HepG2 (cell line): ENCODE measurements around the gene ZSCAN1. TPM values are rescaled to one million over a fixed set of nuclear protein-coding genes. Genes with fewer than 3 reads are reported as not detected.
A peak's percentile ranks its signal among the peaks of the same experiment; 100 is the strongest.

ENCODE experiments used
- ARID2 ChIP-seq: sonication (generic); formaldehyde crosslinking; IDR thresholded peaks from 2 replicates; pipeline ENCODE4 v1.8.1; 2022; ENCODE audit warnings: mild to moderate bottlenecking, missing genetic modification reagents, borderline replicate concordance
- CBFB ChIP-seq: sonication (generic); formaldehyde crosslinking; IDR thresholded peaks from 2 replicates; pipeline ENCODE4 v1.4.0; 2020; ENCODE audit warnings: missing genetic modification reagents
- GABPB1 ChIP-seq: IDR thresholded peaks from 2 replicates; pipeline ENCODE4 v1.6.1; 2016; ENCODE audit warnings: mild to moderate bottlenecking, missing genetic modification reagents, moderate library complexity, missing compliant biosample characterization
- HIVEP1 ChIP-seq: sonication (generic); formaldehyde crosslinking; IDR thresholded peaks from 2 replicates; pipeline ENCODE4 v1.4.0; 2020; ENCODE audit warnings: mild to moderate bottlenecking, missing genetic modification reagents
- HOXA3 ChIP-seq: sonication (generic); formaldehyde crosslinking; IDR thresholded peaks from 2 replicates; pipeline ENCODE4 v1.5.0; 2020; ENCODE audit warnings: missing genetic modification reagents
- ISX ChIP-seq: sonication (generic); formaldehyde crosslinking; conservative IDR thresholded peaks from 2 replicates; pipeline ENCODE4 v1.5.0; 2020; ENCODE audit warnings: missing genetic modification reagents
- PLRG1 ChIP-seq: fragments of 450-650 bp; conservative IDR thresholded peaks from 2 replicates; pipeline ENCODE4 v1.6.1; 2016
- RXRB ChIP-seq: IDR thresholded peaks from 2 replicates; pipeline ENCODE4 v1.6.1; 2016; ENCODE audit warnings: borderline replicate concordance, missing genetic modification reagents, missing compliant biosample characterization
- SIN3B ChIP-seq: fragments of 150-350 bp; IDR thresholded peaks from 2 replicates; pipeline ENCODE4 v1.6.1; 2014; ENCODE audit warnings: low read length
- ZNF224 ChIP-seq: sonication (generic); formaldehyde crosslinking; IDR thresholded peaks from 2 replicates; pipeline ENCODE4 v1.5.0; 2020; ENCODE audit warnings: mild to moderate bottlenecking, missing genetic modification reagents
- ZNF292 ChIP-seq: sonication (generic); formaldehyde crosslinking; IDR thresholded peaks from 2 replicates; pipeline ENCODE4 v1.8.1; 2022; ENCODE audit warnings: mild to moderate bottlenecking, low read depth, missing genetic modification reagents, borderline replicate concordance
- ZNF513 ChIP-seq: sonication (generic); formaldehyde crosslinking; conservative IDR thresholded peaks from 2 replicates; pipeline ENCODE4 v1.5.0; 2020; ENCODE audit warnings: missing genetic modification reagents
- ZNF850 ChIP-seq: sonication (generic); formaldehyde crosslinking; conservative IDR thresholded peaks from 2 replicates; pipeline ENCODE4 v1.9.0; 2021; ENCODE audit warnings: mild to moderate bottlenecking, missing genetic modification reagents
- ZSCAN20 ChIP-seq: sonication (generic); formaldehyde crosslinking; IDR thresholded peaks from 2 replicates; pipeline ENCODE4 v1.4.0; 2020; ENCODE audit warnings: missing genetic modification reagents, mild to moderate bottlenecking, borderline replicate concordance
- ZSCAN31 ChIP-seq: sonication (generic); formaldehyde crosslinking; IDR thresholded peaks from 2 replicates; pipeline ENCODE4 v1.5.0; 2020; ENCODE audit warnings: low read depth, mild to moderate bottlenecking, missing genetic modification reagents
- polyA plus RNA-seq, 8 experiments: library from polyadenylated mRNA; depleted of rRNA in 3 of 8; stranded (reverse) in 7 of 8; unstranded in 1 of 8; fragments of >200 nt; fragmentation: Illumina TruSeq in 4 of 8; extraction: Trizol in 4 of 8; gene quantifications; 2 replicates each; pipeline versions ENCODE4 v1.2.1 to v1.2.3, GENCODE V29; 2011 to 2016; ENCODE audit warnings: low read depth in 4 of 8, missing spikeins in 1 of 8, mixed read lengths in 1 of 8; ENCODE audit not compliant: insufficient read depth in 1 of 8
- total RNA-seq, 5 experiments: library from RNA; depleted of rRNA; stranded (reverse); fragments of >200 nt; fragmentation: Illumina TruSeq; extraction: Trizol; gene quantifications; 2 replicates each; pipeline ENCODE4 v1.2.3, GENCODE V29; 2016; ENCODE audit warnings: low read depth in 1 of 5
- TF ChIP-seq, protein P1 (sequence below): sonication (generic); formaldehyde crosslinking; IDR thresholded peaks from 2 replicates; pipeline ENCODE4 v1.5.1; 2020; ENCODE audit warnings: mild to moderate bottlenecking, missing genetic modification reagents, borderline replicate concordance
- TF ChIP-seq, protein P2 (sequence below): sonication (generic); formaldehyde crosslinking; IDR thresholded peaks from 2 replicates; pipeline ENCODE4 v1.4.0; 2020; ENCODE audit warnings: mild to moderate bottlenecking, low read depth, missing genetic modification reagents
- TF ChIP-seq, protein P3 (sequence below), 2 experiments: fragments of 450-650 bp in 1 of 2; sonication (generic) in 1 of 2; formaldehyde crosslinking; IDR thresholded peaks; 2 replicates each; pipeline versions ENCODE4 v1.5.0 to v1.8.0; 2020 to 2022; ENCODE audit warnings: mild to moderate bottlenecking in 1 of 2, missing genetic modification reagents in 1 of 2

The ZSCAN1 gene
- total and polyA plus RNA-seq, 2 of the 13 experiments (the other 11 are each of a cell fraction or from before 2014, with no cell fraction given), result not detected

GRCh38 chr19:58038688-58039204, 4.9 kb downstream of the ZSCAN1 start (continued):
- TF ChIP-seq, protein P1, sequence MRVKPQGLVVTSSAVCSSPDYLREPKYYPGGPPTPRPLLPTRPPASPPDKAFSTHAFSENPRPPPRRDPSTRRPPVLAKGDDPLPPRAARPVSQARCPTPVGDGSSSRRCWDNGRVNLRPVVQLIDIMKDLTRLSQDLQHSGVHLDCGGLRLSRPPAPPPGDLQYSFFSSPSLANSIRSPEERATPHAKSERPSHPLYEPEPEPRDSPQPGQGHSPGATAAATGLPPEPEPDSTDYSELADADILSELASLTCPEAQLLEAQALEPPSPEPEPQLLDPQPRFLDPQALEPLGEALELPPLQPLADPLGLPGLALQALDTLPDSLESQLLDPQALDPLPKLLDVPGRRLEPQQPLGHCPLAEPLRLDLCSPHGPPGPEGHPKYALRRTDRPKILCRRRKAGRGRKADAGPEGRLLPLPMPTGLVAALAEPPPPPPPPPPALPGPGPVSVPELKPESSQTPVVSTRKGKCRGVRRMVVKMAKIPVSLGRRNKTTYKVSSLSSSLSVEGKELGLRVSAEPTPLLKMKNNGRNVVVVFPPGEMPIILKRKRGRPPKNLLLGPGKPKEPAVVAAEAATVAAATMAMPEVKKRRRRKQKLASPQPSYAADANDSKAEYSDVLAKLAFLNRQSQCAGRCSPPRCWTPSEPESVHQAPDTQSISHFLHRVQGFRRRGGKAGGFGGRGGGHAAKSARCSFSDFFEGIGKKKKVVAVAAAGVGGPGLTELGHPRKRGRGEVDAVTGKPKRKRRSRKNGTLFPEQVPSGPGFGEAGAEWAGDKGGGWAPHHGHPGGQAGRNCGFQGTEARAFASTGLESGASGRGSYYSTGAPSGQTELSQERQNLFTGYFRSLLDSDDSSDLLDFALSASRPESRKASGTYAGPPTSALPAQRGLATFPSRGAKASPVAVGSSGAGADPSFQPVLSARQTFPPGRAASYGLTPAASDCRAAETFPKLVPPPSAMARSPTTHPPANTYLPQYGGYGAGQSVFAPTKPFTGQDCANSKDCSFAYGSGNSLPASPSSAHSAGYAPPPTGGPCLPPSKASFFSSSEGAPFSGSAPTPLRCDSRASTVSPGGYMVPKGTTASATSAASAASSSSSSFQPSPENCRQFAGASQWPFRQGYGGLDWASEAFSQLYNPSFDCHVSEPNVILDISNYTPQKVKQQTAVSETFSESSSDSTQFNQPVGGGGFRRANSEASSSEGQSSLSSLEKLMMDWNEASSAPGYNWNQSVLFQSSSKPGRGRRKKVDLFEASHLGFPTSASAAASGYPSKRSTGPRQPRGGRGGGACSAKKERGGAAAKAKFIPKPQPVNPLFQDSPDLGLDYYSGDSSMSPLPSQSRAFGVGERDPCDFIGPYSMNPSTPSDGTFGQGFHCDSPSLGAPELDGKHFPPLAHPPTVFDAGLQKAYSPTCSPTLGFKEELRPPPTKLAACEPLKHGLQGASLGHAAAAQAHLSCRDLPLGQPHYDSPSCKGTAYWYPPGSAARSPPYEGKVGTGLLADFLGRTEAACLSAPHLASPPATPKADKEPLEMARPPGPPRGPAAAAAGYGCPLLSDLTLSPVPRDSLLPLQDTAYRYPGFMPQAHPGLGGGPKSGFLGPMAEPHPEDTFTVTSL (CRISPR knock-in tag), result no peak
- TF ChIP-seq RXRB, result no peak
- TF ChIP-seq ZNF513 (CRISPR knock-in tag), result no peak
- TF ChIP-seq ZSCAN20 (CRISPR knock-in tag), result no peak
- no peak for TF ChIP-seq ZNF224
- TF ChIP-seq ZNF850 (CRISPR knock-in tag), result no peak
- TF ChIP-seq, protein P2, sequence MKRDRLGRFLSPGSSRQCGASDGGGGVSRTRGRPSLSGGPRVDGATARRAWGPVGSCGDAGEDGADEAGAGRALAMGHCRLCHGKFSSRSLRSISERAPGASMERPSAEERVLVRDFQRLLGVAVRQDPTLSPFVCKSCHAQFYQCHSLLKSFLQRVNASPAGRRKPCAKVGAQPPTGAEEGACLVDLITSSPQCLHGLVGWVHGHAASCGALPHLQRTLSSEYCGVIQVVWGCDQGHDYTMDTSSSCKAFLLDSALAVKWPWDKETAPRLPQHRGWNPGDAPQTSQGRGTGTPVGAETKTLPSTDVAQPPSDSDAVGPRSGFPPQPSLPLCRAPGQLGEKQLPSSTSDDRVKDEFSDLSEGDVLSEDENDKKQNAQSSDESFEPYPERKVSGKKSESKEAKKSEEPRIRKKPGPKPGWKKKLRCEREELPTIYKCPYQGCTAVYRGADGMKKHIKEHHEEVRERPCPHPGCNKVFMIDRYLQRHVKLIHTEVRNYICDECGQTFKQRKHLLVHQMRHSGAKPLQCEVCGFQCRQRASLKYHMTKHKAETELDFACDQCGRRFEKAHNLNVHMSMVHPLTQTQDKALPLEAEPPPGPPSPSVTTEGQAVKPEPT, result no peak
- no peak for TF ChIP-seq CBFB
- TF ChIP-seq HOXA3, result peak; percentile 21; the same call in 1 of the 2 replicates
- TF ChIP-seq SIN3B, result no peak
- no peak for TF ChIP-seq PLRG1
- TF ChIP-seq ARID2 (CRISPR knock-in tag), result no peak
- TF ChIP-seq, protein P3, sequence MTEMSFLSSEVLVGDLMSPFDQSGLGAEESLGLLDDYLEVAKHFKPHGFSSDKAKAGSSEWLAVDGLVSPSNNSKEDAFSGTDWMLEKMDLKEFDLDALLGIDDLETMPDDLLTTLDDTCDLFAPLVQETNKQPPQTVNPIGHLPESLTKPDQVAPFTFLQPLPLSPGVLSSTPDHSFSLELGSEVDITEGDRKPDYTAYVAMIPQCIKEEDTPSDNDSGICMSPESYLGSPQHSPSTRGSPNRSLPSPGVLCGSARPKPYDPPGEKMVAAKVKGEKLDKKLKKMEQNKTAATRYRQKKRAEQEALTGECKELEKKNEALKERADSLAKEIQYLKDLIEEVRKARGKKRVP (CRISPR knock-in tag; IDR thresholded peaks at IDR 0.05), result peak in 1 of 2 experiments; percentile 92; a peak in 2 of 4 replicates
- no peak for TF ChIP-seq ZSCAN31 (CRISPR knock-in tag)
- peak; percentile 48; the same call in 1 of the 2 replicates for TF ChIP-seq GABPB1 (CRISPR knock-in tag)
- peak; percentile 69 for TF ChIP-seq ZNF292 (CRISPR knock-in tag)
- no peak for TF ChIP-seq ISX (CRISPR knock-in tag)
- peak; percentile 36; the same call in 1 of the 2 replicates for TF ChIP-seq HIVEP1 (CRISPR knock-in tag)
